T-cell (primary cell): ENCODE data around the gene MVB12B. TPM values are rescaled to one million over a fixed set of nuclear protein-coding genes. Genes with fewer than 3 reads are reported as not detected.

Source experiments
- ATAC-seq, 4 experiments: fragments of 200-7000 bp in 3 of 4; fragments of 150-1000 bp in 1 of 4; cut with Tn5 transposase; replicated peaks in 1 of 4; 1 replicate in 3 of 4; 2 replicates in 1 of 4; pipeline ENCODE4 v1.10.0; 2021; ENCODE audit warnings: moderate library complexity in 3 of 4, mild to moderate bottlenecking in 2 of 4, moderate number of reproducible peaks in 1 of 4
- CTCF ChIA-PET, 2 donors: fragments of 300-600 bp; sonication (Branson Sonifier 250); formaldehyde crosslinking; loops; one replicate each; lab custom pipeline; 2022; ENCODE audit warnings: antibody characterized with exemption in 2 of 2; lab: Charles Lee
- POLR2A ChIA-PET, 2 donors: fragments of 300-600 bp; sonication (Branson Sonifier 250); formaldehyde crosslinking; loops; one replicate each; lab custom pipeline; 2022; ENCODE audit warnings: antibody characterized with exemption in 2 of 2; lab: Charles Lee
- DNase-seq, 35 experiments: peaks; one replicate each; pipeline versions ENCODE4 v3.0.0 to v3.0.0-alpha.2; 2013 to 2023
- H3K27ac ChIP-seq: one replicate; pipeline ENCODE4 v1.5.1; 2013; ENCODE audit warnings: low read length
- H3K27me3 ChIP-seq, 2 experiments: replicated peaks in 1 of 2; 1 replicate in 1 of 2; 2 replicates in 1 of 2; pipeline versions ENCODE4 v1.6.1 to v1.7.0; 2013; ENCODE audit warnings: low read length in 1 of 2, mixed read lengths in 1 of 2; ENCODE audit not compliant: control insufficient read depth in 2 of 2, insufficient read depth in 2 of 2; ENCODE audit errors: extremely low read depth in 1 of 2
- H3K36me3 ChIP-seq, 2 donors: 1 replicate in 1 of 2; 2 replicates in 1 of 2; pipeline versions ENCODE4 v1.6.1 to v1.7.0; 2013; ENCODE audit warnings: low read length in 1 of 2; ENCODE audit not compliant: control insufficient read depth in 2 of 2, insufficient read depth in 1 of 2; ENCODE audit errors: extremely low read depth in 1 of 2
- H3K4me1 ChIP-seq, 2 experiments: 1 replicate in 1 of 2; 2 replicates in 1 of 2; pipeline versions ENCODE4 v1.6.1 to v1.7.0; 2013; ENCODE audit warnings: low read length in 2 of 2, mixed read lengths in 1 of 2; ENCODE audit not compliant: insufficient read depth in 2 of 2, control insufficient read depth in 1 of 2; ENCODE audit errors: extremely low read depth in 1 of 2
- H3K4me3 ChIP-seq, 2 donors: 1 replicate in 1 of 2; 2 replicates in 1 of 2; pipeline versions ENCODE4 v1.5.1 to v1.7.0; 2013; ENCODE audit warnings: mild to moderate bottlenecking in 2 of 2, low read length in 1 of 2, moderate library complexity in 1 of 2; ENCODE audit not compliant: control insufficient read depth in 1 of 2; ENCODE audit errors: extremely low read depth in 1 of 2
- H3K9me3 ChIP-seq: 2 replicates; pipeline ENCODE4 v1.7.0; 2013
- H3K27ac Mint-ChIP-seq, 2 donors: one replicate each; pipeline ENCODE4 v1.8.0; 2020 to 2021; ENCODE audit warnings: mild to moderate bottlenecking in 2 of 2, mixed read lengths in 2 of 2
- H3K27me3 Mint-ChIP-seq, 2 donors: one replicate each; pipeline ENCODE4 v1.8.0; 2021 to 2022; ENCODE audit warnings: mixed read lengths in 2 of 2
- H3K36me3 Mint-ChIP-seq: one replicate; pipeline ENCODE4 v1.8.0; 2021; ENCODE audit warnings: mixed read lengths
- H3K4me1 Mint-ChIP-seq, 3 donors: one replicate each; pipeline ENCODE4 v1.8.0; 2020 to 2022; ENCODE audit warnings: mixed read lengths in 3 of 3, mild to moderate bottlenecking in 1 of 3
- H3K4me3 Mint-ChIP-seq, 3 donors: one replicate each; pipeline ENCODE4 v1.8.0; 2020 to 2022; ENCODE audit warnings: mild to moderate bottlenecking in 3 of 3, mixed read lengths in 3 of 3, moderate library complexity in 3 of 3
- H3K9me3 Mint-ChIP-seq, 3 donors: one replicate each; pipeline ENCODE4 v1.8.0; 2020 to 2022; ENCODE audit warnings: mixed read lengths in 3 of 3
- WGBS: methylation state at CpG from one replicate; pipeline ENCODE4 v1.1.5; 2013; ENCODE audit warnings: missing lambda C conversion rate; ENCODE audit not compliant: insufficient coverage; 5-methylcytosine and 5-hydroxymethylcytosine counted together
- total RNA-seq, 35 experiments: library from RNA in 6 of 35; stranded (reverse) in 6 of 35; fragments of 120-200 nt in 1 of 35; gene quantifications; one replicate each; pipeline versions ENCODE4 v1.2.1 to v1.2.4 and lab custom pipeline; 2013 to 2026

The MVB12B gene
- total RNA-seq, 5 donors from 2014 or later (not counting 1 experiment from before 2014, with no cell fraction given) = 8.2 to 25.2 (median 10.6) TPM

DNA sequence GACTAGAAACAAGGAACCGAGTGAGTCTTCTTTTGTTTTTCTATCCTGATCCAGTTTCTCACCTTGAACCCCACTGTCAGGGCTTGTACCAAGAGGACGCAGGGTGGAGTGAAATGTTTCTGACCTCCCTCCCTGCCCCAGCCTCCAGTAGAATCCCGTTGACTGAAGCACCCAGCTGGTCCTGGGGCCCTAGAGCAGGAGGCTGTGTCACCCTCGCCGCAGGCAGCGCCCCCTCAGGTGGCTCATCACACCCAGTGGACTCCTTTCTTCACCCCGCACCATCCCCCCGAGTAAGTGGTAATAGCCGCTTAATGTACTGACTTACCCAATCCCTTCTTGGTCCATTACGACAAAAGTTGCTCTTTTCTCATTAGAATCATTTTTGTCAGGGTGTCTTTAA lies 53.8 kb downstream of the MVB12B start:
- POLR2A ChIA-PET = no interaction called here
- Histone ChIP-seq H3K9me3 (no peaks in the 10 kb centered on the region), H3K27me3 (no peaks in the 10 kb centered on the region), H3K4me1 (no peaks in the 10 kb centered on the region), H3K27ac (no peak overlapping the region), H3K4me3 (no peak overlapping the region), H3K36me3 (peaks cover 0 to 4% of the 10 kb centered on the region in 2 donors)
- Mint-ChIP-seq H3K36me3 (peaks cover 20% of the 10 kb centered on the region), H3K27ac (no peak overlapping the region), H3K4me3 (no peak overlapping the region), H3K27me3 (peaks cover 0 to 3% of the 10 kb centered on the region in 2 donors), H3K9me3 (no peaks in the 10 kb centered on the region), H3K4me1 (peaks cover 9 to 13% (median 10%) of the 10 kb centered on the region in 3 donors)
- ATAC-seq (no peak), DNase-seq (no peak)
- CTCF ChIA-PET = no interaction called here
- WGBS = 92% methylated on average over 7 of the region's 10 CpGs

DNA sequence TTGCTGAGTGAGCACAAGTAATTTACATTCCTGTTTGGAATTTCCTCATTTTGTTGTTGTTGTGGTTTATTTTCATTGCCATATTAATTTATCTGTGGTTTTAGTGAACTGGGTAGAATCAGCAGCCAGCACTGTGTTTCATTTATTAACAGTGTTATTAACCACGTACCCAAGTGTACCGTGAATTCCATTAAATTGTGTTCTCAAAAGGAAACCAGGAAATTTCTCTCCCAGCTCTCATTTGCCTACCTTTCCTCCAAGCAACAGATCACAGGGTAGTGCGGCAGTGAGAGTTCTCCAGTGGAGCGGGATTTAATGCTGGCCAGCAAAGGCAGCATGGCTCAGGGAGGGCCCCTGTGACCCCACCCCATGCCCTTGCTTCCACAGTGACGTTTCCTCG lies 54.6 kb downstream of the MVB12B start:
- peaks cover 23% of the 10 kb centered on the region for H3K36me3 Mint-ChIP-seq
- CTCF ChIA-PET = no interaction called here

DNA sequence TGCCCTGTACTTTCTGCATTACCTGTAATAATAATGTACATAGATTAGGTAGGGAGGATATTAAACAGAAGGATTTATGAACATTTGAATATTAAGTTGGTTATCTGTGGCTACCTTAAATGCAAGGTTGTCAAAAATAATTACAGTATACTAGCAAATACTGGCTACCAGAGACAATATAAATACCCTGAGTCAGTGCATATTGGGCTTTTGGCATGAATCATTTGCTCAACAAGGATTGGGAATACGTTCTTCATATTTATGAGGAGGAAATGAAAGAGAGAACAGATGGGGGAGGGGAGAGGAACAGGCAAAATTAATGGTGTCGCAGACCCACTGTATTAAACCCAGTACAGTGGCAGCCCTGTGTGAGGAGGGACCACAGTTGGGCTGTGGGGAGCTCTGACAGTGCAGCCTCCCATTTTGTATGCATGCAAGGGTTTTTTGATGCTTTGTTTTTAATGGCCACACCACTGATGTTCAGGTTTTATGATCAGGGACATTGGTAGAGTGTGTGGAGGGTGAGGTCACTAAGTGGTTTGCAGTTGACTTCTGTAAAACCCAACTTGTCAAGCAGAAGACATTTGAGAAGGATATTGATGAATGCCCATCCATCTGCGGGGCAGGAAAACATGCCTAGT lies 56.9 kb downstream of the MVB12B start:
- no peak overlapping the region for H3K4me3 ChIP-seq
- no peak for DNase-seq
- ATAC-seq = no peak
- no peak overlapping the region for H3K4me3 Mint-ChIP-seq
- 100% methylated on average over 2 of the region's 3 CpGs for WGBS
- H3K9me3 ChIP-seq = no peaks in the 10 kb centered on the region
- POLR2A ChIA-PET = no interaction called here
- H3K36me3 Mint-ChIP-seq = peaks cover 35% of the 10 kb centered on the region
- no peak overlapping the region for H3K27ac Mint-ChIP-seq
- no peaks in the 10 kb centered on the region for H3K27me3 ChIP-seq
- no peaks in the 10 kb centered on the region for H3K9me3 Mint-ChIP-seq
- H3K36me3 ChIP-seq = peaks cover 0 to 21% of the 10 kb centered on the region in 2 donors
- no peak overlapping the region for H3K27ac ChIP-seq
- H3K4me1 Mint-ChIP-seq = no peaks in the 10 kb centered on the region
- H3K4me1 ChIP-seq = no peaks in the 10 kb centered on the region
- no peaks in the 10 kb centered on the region for H3K27me3 Mint-ChIP-seq
- CTCF ChIA-PET = no interaction called here

More for the DNA sequence above, 54.6 kb downstream of the MVB12B start:
- peaks cover 0 to 5% of the 10 kb centered on the region in 2 donors for H3K36me3 ChIP-seq
- Mint-ChIP-seq H3K27ac (no peak overlapping the region), H3K27me3 (peaks cover 0 to 3% of the 10 kb centered on the region in 2 donors), H3K4me1 (peaks cover 2 to 6% (median 3%) of the 10 kb centered on the region in 3 donors), H3K9me3 (no peaks in the 10 kb centered on the region), H3K4me3 (no peak overlapping the region)
- WGBS = 100% methylated on average over 1 of the region's 6 CpGs
- no peak for ATAC-seq
- H3K4me1 ChIP-seq = no peaks in the 10 kb centered on the region
- no peaks in the 10 kb centered on the region for H3K27me3 ChIP-seq
- POLR2A ChIA-PET = no interaction called here
- no peak for DNase-seq
- H3K9me3 ChIP-seq = no peaks in the 10 kb centered on the region
- H3K4me3 ChIP-seq = no peak overlapping the region
- no peak overlapping the region for H3K27ac ChIP-seq

DNA sequence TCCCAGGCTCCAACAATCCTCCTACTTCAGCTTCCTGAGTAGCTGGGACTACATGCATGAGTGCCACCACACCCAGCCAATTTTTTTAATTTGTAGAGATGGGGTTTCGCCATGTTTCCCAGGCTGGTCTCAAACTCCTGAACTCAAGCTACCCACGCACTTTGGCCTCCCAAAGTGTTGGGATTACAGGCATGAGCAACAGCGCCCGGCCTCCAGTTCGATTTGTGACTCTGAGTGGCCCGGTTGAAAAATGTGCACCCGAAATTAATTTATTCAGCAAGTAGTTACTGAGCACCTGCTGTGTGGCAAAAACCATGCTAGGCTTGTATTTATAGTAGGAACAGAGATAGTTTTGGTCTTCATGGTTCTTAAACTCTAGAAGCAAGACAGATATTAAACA lies 58.3 kb downstream of the MVB12B start:
- no peaks in the 10 kb centered on the region for H3K27me3 ChIP-seq
- Mint-ChIP-seq H3K27me3 (no peaks in the 10 kb centered on the region), H3K27ac (no peak overlapping the region), H3K4me3 (no peak overlapping the region), H3K9me3 (no peaks in the 10 kb centered on the region), H3K36me3 (peaks cover 35% of the 10 kb centered on the region), H3K4me1 (peaks cover 0 to 2% (median 2%) of the 10 kb centered on the region in 3 donors)
- H3K27ac ChIP-seq = no peak overlapping the region
- no peaks in the 10 kb centered on the region for H3K9me3 ChIP-seq
- DNase-seq (no peak), ATAC-seq (no peak)
- 98% methylated on average over 5 of the region's 7 CpGs for WGBS
- POLR2A ChIA-PET = no interaction called here
- peaks cover 4 to 21% of the 10 kb centered on the region in 2 donors for H3K36me3 ChIP-seq
- H3K4me1 ChIP-seq = no peaks in the 10 kb centered on the region
- H3K4me3 ChIP-seq = no peak overlapping the region
- CTCF ChIA-PET = no interaction called here

DNA sequence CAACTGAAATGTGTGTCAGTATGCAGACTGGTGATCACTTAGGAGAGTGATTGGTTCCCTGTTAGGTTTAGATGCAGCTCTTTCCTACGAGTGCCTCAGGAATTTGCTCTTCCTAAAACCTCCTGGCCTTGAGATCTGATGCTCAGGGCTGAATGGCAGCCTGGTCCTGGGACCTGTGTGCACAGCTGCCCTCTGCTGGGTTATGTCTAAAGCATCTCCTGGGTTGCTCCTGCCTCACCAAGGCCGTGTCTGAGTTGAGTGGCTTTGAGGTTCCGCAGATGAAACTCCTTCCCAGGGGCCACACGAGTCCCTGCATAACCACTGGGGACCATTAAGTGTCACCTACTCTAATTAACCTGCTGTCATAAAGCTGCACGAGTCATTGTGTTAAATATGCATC lies 59.5 kb downstream of the MVB12B start:
- no peak overlapping the region for H3K27ac Mint-ChIP-seq
- H3K4me3 ChIP-seq = no peak overlapping the region

DNA sequence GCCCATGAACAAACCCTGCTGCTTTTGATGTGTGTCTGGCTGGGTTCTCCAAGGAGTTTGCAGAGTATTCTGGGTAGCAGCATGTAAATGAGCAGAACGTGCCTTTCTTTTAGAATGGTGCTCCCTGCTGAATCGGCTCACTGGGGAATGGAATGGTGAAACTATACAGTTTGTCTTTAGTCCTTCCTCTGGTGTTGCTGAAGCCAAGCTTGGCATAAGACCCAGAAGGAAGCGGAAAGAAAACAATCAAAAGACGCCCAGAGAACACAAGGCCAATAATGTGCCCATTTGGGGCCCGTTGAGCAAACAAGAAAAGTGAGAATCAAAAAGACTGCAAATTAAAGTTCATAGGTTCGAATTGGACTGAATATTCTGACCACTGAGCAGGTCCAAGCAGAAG lies 60.1 kb downstream of the MVB12B start:
- Histone ChIP-seq H3K9me3 (no peaks in the 10 kb centered on the region), H3K4me3 (no peak overlapping the region), H3K36me3 (peaks cover 4 to 17% of the 10 kb centered on the region in 2 donors), H3K27me3 (no peaks in the 10 kb centered on the region), H3K4me1 (peaks cover 0 to 1% of the 10 kb centered on the region in 2 experiments), H3K27ac (no peak overlapping the region)
- H3K4me1 Mint-ChIP-seq = peaks cover 0 to 8% (median 6%) of the 10 kb centered on the region in 3 donors
- WGBS = 89% methylated on average over 6 of the region's 6 CpGs
- ATAC-seq = no peak
- no peak overlapping the region for H3K27ac Mint-ChIP-seq
- ChIA-PET POLR2A (no interaction called here), CTCF (interaction anchor here in 1 of 2 donors (0.5 kb wide), 1 partner anchor 467 kb away, joined by 3 read pairs; no protein-coding TSS in a partner anchor)
- no peaks in the 10 kb centered on the region for H3K27me3 Mint-ChIP-seq
- no peaks in the 10 kb centered on the region for H3K9me3 Mint-ChIP-seq
- H3K4me3 Mint-ChIP-seq = no peak overlapping the region
- no peak for DNase-seq
- peaks cover 30% of the 10 kb centered on the region for H3K36me3 Mint-ChIP-seq

More for the DNA sequence above, 59.5 kb downstream of the MVB12B start:
- ChIA-PET CTCF (interaction anchor here in 1 of 2 donors (0.6 kb wide), 1 partner anchor 672 kb away, joined by 3 read pairs; no protein-coding TSS in a partner anchor), POLR2A (no interaction called here)
- Histone ChIP-seq H3K9me3 (no peaks in the 10 kb centered on the region), H3K36me3 (peaks cover 4 to 21% of the 10 kb centered on the region in 2 donors), H3K27me3 (no peaks in the 10 kb centered on the region), H3K4me1 (no peaks in the 10 kb centered on the region), H3K27ac (no peak overlapping the region)
- H3K4me3 Mint-ChIP-seq = no peak overlapping the region
- DNase-seq = peak in 1 of 35 experiments; percentile 18
- peaks cover 0 to 4% (median 4%) of the 10 kb centered on the region in 3 donors for H3K4me1 Mint-ChIP-seq
- no peak for ATAC-seq
- H3K36me3 Mint-ChIP-seq = peaks cover 32% of the 10 kb centered on the region
- 88% methylated on average over 3 of the region's 5 CpGs for WGBS
- H3K9me3 Mint-ChIP-seq = no peaks in the 10 kb centered on the region
- H3K27me3 Mint-ChIP-seq = no peaks in the 10 kb centered on the region
